22Rv1 (cell line): ENCODE data around the gene COL4A2.
"Not testable (repeated sequence)": the region's sequence is repeated elsewhere in the genome, so short reads cannot be mapped to it uniquely, and the experiment has no call there.

Experiments used
- H3K27ac ChIP-seq: fragments of 450-650 bp; 2 replicates; pipeline ENCODE4 v1.5.1; 2017
- CTCF ChIP-seq: fragments of 450-650 bp; IDR thresholded peaks from 2 replicates; pipeline ENCODE4 v1.5.1; 2017; ENCODE audit warnings: mild to moderate bottlenecking
- ZFX ChIP-seq: fragments of 450-650 bp; IDR thresholded peaks from 2 replicates; pipeline ENCODE4 v1.6.1; 2017; ENCODE audit warnings: antibody characterized with exemption, borderline replicate concordance

Gene COL4A2

GRCh38 chr13:110479648-110480047, 172.6 kb downstream of the COL4A2 start:
- TF ChIP-seq CTCF, result no peak
- no peak for TF ChIP-seq ZFX
- H3K27ac ChIP-seq, result no peak overlapping the region

GRCh38 chr13:110480161-110480560, 173.1 kb downstream of the COL4A2 start:
- no peak for TF ChIP-seq ZFX
- TF ChIP-seq CTCF, result no peak
- no peak overlapping the region for H3K27ac ChIP-seq

GRCh38 chr13:110483386-110483968, 176.4 kb downstream of the COL4A2 start:
- TF ChIP-seq CTCF (no peak), ZFX (no peak)
- H3K27ac ChIP-seq, result no peak overlapping the region

- TF ChIP-seq CTCF, result no peak
- no peak for TF ChIP-seq ZFX
- no peak overlapping the region for H3K27ac ChIP-seq
Observed at GRCh38 chr13:110484290-110485048, 177.4 kb downstream of the COL4A2 start.

GRCh38 chr13:110485604-110486003, 178.5 kb downstream of the COL4A2 start:
- TF ChIP-seq ZFX (no peak), CTCF (no peak)
- H3K27ac ChIP-seq, result no peak overlapping the region

GRCh38 chr13:110486061-110486715, 179.1 kb downstream of the COL4A2 start:
- no peak for TF ChIP-seq ZFX
- no peak for TF ChIP-seq CTCF
- H3K27ac ChIP-seq, result no peak overlapping the region

- H3K27ac ChIP-seq, result not testable (repeated sequence)
Observed at GRCh38 chr13:110486880-110487279, 179.8 kb downstream of the COL4A2 start.
